SK-N-SH treated with all-trans-retinoic acid at 6 μM for 48 hours (cell line): Measurements from ENCODE around the gene CATSPERB.
A peak's percentile ranks its signal among the peaks of the same experiment; 100 is the strongest.

Experiments used
- ATAC-seq: fragments of 200-7000 bp; cut with Tn5 transposase; 3 replicates; pipeline ENCODE4 v1.9.1; 2020; ENCODE audit warnings: mild to moderate bottlenecking, moderate library complexity
- CSDC2 ChIP-seq: fragments of 250-450 bp; sonication (Bioruptor Pico); IDR thresholded peaks from 2 replicates; pipeline ENCODE4 v1.5.0; 2020; ENCODE audit warnings: mild to moderate bottlenecking, moderate library complexity
- ESRRG ChIP-seq: fragments of 250-450 bp; sonication (Bioruptor Pico); IDR thresholded peaks from 2 replicates; pipeline ENCODE4 v1.6.1; 2021; ENCODE audit warnings: mild to moderate bottlenecking
- GLIS3 ChIP-seq: fragments of 250-450 bp; sonication (Bioruptor Pico); IDR thresholded peaks from 2 replicates; pipeline ENCODE4 v1.5.0; 2020; ENCODE audit warnings: mild to moderate bottlenecking, moderate library complexity
- OSR1 ChIP-seq: fragments of 250-450 bp; sonication (Bioruptor Pico); IDR thresholded peaks from 2 replicates; pipeline ENCODE4 v1.8.0; 2022; ENCODE audit warnings: moderate library complexity, mild to moderate bottlenecking, inconsistent platforms
- SNAI2 ChIP-seq: fragments of 250-450 bp; sonication (Bioruptor Pico); IDR thresholded peaks from 2 replicates; pipeline ENCODE4 v1.5.0; 2020; ENCODE audit warnings: mild to moderate bottlenecking, moderate library complexity
- TOX ChIP-seq: fragments of 250-450 bp; sonication (Bioruptor Pico); IDR thresholded peaks from 2 replicates; pipeline ENCODE4 v1.8.0; 2021; ENCODE audit warnings: mild to moderate bottlenecking, moderate library complexity, borderline replicate concordance
- ZC3H10 ChIP-seq: fragments of 250-450 bp; sonication (Bioruptor Pico); IDR thresholded peaks from 2 replicates; pipeline ENCODE4 v1.5.1; 2021; ENCODE audit warnings: mild to moderate bottlenecking, moderate library complexity
- ZFP3 ChIP-seq: fragments of 250-450 bp; sonication (Bioruptor Pico); IDR thresholded peaks from 2 replicates; pipeline ENCODE4 v1.5.0; 2020; ENCODE audit warnings: mild to moderate bottlenecking, moderate library complexity
- ZFP30 ChIP-seq: fragments of 450-650 bp; formaldehyde crosslinking; IDR thresholded peaks from 2 replicates; pipeline ENCODE4 v1.5.0; 2022; ENCODE audit warnings: mild to moderate bottlenecking, moderate library complexity
- ZNF565 ChIP-seq: fragments of 450-650 bp; formaldehyde crosslinking; conservative IDR thresholded peaks from 2 replicates; pipeline ENCODE4 v1.5.0; 2020; ENCODE audit warnings: low read depth, mild to moderate bottlenecking, moderate library complexity
- ZNF70 ChIP-seq: fragments of 450-650 bp; formaldehyde crosslinking; IDR thresholded peaks from 2 replicates; pipeline ENCODE4 v1.5.0; 2020; ENCODE audit warnings: mild to moderate bottlenecking, moderate library complexity
- ZNF8 ChIP-seq: fragments of 450-650 bp; formaldehyde crosslinking; IDR thresholded peaks from 2 replicates; pipeline ENCODE4 v1.5.0; 2020; ENCODE audit warnings: mild to moderate bottlenecking, moderate library complexity
- TF ChIP-seq, protein P1 (sequence below): fragments of 250-450 bp; sonication (Bioruptor Pico); IDR thresholded peaks from 2 replicates; pipeline ENCODE4 v1.5.1; 2020; ENCODE audit warnings: low read depth, mild to moderate bottlenecking, moderate library complexity
- TF ChIP-seq, protein P2 (sequence below): fragments of 250-450 bp; sonication (Bioruptor Pico); IDR thresholded peaks from 2 replicates; pipeline ENCODE4 v1.5.1; 2021; ENCODE audit warnings: mild to moderate bottlenecking, moderate library complexity
- TF ChIP-seq, protein P3 (sequence below): fragments of 250-450 bp; sonication (Bioruptor Pico); IDR thresholded peaks from 2 replicates; pipeline ENCODE4 v1.8.0; 2021; ENCODE audit warnings: low read depth, mild to moderate bottlenecking, moderate library complexity, borderline replicate concordance
- TF ChIP-seq, protein P4 (sequence below): fragments of 250-450 bp; sonication (Bioruptor Pico); IDR thresholded peaks from 2 replicates; pipeline ENCODE4 v1.8.0; 2020; ENCODE audit warnings: mild to moderate bottlenecking, moderate library complexity, borderline replicate concordance
- TF ChIP-seq, protein P5 (sequence below): fragments of 250-450 bp; sonication (Bioruptor Pico); IDR thresholded peaks from 2 replicates; pipeline ENCODE4 v1.5.0; 2020; ENCODE audit warnings: mild to moderate bottlenecking, moderate library complexity

The CATSPERB gene

DNA sequence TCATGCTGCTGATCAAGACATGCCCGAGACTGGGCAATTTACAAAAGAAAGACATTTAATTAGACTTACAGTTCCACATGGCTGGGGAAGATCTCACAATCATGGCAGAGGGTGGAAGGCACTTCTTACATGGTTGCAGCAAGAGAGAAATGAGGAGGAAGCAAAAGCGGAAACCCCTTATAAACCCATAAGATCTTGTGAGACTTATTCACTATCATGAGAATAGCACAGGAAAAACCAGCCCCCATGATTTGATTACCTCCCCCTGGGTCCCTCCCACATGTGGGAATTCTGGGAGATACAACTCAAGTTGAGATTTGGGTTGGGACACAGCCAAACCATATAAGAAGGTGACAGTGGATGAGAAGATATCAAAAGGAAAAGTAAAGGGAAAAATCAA lies 78.4 kb downstream of the CATSPERB start:
- no peak for ATAC-seq
- TF ChIP-seq, protein P1, sequence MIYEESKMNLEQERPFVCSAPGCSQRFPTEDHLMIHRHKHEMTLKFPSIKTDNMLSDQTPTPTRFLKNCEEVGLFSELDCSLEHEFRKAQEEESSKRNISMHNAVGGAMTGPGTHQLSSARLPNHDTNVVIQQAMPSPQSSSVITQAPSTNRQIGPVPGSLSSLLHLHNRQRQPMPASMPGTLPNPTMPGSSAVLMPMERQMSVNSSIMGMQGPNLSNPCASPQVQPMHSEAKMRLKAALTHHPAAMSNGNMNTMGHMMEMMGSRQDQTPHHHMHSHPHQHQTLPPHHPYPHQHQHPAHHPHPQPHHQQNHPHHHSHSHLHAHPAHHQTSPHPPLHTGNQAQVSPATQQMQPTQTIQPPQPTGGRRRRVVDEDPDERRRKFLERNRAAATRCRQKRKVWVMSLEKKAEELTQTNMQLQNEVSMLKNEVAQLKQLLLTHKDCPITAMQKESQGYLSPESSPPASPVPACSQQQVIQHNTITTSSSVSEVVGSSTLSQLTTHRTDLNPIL (CRISPR knock-in tag): no peak
- TF ChIP-seq ZFP3 (CRISPR knock-in tag) (no peak), SNAI2 (CRISPR knock-in tag) (no peak), ZNF8 (CRISPR knock-in tag) (no peak), ZNF70 (CRISPR knock-in tag) (no peak)
- TF ChIP-seq, protein P2, sequence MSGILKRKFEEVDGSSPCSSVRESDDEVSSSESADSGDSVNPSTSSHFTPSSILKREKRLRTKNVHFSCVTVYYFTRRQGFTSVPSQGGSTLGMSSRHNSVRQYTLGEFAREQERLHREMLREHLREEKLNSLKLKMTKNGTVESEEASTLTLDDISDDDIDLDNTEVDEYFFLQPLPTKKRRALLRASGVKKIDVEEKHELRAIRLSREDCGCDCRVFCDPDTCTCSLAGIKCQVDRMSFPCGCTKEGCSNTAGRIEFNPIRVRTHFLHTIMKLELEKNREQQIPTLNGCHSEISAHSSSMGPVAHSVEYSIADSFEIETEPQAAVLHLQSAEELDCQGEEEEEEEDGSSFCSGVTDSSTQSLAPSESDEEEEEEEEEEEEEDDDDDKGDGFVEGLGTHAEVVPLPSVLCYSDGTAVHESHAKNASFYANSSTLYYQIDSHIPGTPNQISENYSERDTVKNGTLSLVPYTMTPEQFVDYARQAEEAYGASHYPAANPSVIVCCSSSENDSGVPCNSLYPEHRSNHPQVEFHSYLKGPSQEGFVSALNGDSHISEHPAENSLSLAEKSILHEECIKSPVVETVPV (CRISPR knock-in tag): no peak
- TF ChIP-seq, all 23 proteins: peak for 0

DNA sequence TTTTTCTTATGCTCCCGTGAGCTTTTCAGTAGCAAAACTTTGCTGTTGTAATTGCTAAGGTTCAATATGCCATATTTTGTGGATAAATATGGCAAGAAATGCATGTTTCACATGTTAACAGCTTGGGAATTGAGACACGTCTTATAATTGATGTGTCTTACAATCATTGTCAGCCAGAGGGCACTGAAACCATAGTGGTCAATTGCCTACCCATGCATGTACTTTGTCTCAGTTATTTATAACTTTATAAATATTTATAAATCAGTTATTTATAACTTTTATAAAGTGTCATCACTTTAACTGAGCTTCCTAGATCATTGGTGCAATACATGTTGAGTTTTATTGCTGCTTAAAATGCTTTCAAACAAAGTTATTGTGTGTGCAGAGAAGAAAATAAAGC lies 82.0 kb downstream of the CATSPERB start:
- ATAC-seq: peak; percentile 60; the same call in 2 of the 3 replicates

DNA sequence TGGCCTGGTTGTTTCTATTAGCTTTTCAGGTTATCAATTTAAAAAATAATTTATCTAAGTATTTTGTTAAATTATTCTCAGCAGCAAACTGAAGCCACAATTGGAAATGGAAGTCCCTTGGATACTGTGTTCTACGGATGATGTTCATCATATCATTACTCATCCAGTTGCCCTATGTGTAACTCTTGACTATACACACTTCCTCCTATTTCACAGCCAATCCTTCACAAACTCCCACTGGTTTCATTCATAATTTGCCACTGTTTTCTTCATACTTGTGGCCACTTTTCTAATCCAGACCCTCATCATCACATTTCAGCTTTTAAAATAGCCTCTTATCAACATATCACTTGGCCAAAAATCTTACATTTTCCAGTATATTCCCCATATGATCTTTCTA lies 84.0 kb downstream of the CATSPERB start:
- TF ChIP-seq OSR1 (CRISPR knock-in tag) (no peak), ZFP30 (CRISPR knock-in tag) (no peak)
- TF ChIP-seq, protein P1 (CRISPR knock-in tag): no peak
- TF ChIP-seq, protein P3, sequence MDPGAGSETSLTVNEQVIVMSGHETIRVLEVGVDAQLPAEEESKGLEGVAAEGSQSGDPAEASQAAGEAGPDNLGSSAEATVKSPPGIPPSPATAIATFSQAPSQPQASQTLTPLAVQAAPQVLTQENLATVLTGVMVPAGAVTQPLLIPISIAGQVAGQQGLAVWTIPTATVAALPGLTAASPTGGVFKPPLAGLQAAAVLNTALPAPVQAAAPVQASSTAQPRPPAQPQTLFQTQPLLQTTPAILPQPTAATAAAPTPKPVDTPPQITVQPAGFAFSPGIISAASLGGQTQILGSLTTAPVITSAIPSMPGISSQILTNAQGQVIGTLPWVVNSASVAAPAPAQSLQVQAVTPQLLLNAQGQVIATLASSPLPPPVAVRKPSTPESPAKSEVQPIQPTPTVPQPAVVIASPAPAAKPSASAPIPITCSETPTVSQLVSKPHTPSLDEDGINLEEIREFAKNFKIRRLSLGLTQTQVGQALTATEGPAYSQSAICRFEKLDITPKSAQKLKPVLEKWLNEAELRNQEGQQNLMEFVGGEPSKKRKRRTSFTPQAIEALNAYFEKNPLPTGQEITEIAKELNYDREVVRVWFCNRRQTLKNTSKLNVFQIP (CRISPR knock-in tag): no peak
- no peak for ATAC-seq

More for the DNA sequence above, 82.0 kb downstream of the CATSPERB start:
- TF ChIP-seq CSDC2 (CRISPR knock-in tag): no peak
- no peak for TF ChIP-seq ESRRG (CRISPR knock-in tag)
- TF ChIP-seq TOX: no peak
- TF ChIP-seq, protein P4, sequence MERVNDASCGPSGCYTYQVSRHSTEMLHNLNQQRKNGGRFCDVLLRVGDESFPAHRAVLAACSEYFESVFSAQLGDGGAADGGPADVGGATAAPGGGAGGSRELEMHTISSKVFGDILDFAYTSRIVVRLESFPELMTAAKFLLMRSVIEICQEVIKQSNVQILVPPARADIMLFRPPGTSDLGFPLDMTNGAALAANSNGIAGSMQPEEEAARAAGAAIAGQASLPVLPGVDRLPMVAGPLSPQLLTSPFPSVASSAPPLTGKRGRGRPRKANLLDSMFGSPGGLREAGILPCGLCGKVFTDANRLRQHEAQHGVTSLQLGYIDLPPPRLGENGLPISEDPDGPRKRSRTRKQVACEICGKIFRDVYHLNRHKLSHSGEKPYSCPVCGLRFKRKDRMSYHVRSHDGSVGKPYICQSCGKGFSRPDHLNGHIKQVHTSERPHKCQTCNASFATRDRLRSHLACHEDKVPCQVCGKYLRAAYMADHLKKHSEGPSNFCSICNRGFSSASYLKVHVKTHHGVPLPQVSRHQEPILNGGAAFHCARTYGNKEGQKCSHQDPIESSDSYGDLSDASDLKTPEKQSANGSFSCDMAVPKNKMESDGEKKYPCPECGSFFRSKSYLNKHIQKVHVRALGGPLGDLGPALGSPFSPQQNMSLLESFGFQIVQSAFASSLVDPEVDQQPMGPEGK (CRISPR knock-in tag): no peak
- TF ChIP-seq, protein P5, sequence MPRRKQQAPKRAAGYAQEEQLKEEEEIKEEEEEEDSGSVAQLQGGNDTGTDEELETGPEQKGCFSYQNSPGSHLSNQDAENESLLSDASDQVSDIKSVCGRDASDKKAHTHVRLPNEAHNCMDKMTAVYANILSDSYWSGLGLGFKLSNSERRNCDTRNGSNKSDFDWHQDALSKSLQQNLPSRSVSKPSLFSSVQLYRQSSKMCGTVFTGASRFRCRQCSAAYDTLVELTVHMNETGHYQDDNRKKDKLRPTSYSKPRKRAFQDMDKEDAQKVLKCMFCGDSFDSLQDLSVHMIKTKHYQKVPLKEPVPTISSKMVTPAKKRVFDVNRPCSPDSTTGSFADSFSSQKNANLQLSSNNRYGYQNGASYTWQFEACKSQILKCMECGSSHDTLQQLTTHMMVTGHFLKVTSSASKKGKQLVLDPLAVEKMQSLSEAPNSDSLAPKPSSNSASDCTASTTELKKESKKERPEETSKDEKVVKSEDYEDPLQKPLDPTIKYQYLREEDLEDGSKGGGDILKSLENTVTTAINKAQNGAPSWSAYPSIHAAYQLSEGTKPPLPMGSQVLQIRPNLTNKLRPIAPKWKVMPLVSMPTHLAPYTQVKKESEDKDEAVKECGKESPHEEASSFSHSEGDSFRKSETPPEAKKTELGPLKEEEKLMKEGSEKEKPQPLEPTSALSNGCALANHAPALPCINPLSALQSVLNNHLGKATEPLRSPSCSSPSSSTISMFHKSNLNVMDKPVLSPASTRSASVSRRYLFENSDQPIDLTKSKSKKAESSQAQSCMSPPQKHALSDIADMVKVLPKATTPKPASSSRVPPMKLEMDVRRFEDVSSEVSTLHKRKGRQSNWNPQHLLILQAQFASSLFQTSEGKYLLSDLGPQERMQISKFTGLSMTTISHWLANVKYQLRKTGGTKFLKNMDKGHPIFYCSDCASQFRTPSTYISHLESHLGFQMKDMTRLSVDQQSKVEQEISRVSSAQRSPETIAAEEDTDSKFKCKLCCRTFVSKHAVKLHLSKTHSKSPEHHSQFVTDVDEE (CRISPR knock-in tag): no peak
- no peak for TF ChIP-seq ZNF70 (CRISPR knock-in tag)
- no peak for TF ChIP-seq ZFP3 (CRISPR knock-in tag)
- TF ChIP-seq, protein P2 (CRISPR knock-in tag): no peak
- no peak for TF ChIP-seq ZNF565 (CRISPR knock-in tag)
- TF ChIP-seq, protein P1 (CRISPR knock-in tag): no peak
- no peak for TF ChIP-seq ZFP30 (CRISPR knock-in tag)
- TF ChIP-seq GLIS3 (CRISPR knock-in tag): no peak
- no peak for TF ChIP-seq ZC3H10 (CRISPR knock-in tag)
